ENCODE results near the gene KIF19. TPM values are rescaled to one million over a fixed set of nuclear protein-coding genes. Genes with fewer than 3 reads are reported as not detected.

KIF19 gene
- total RNA-seq, 2 donors from 2014 or later = 0.27 to 2.4 TPM

DNA sequence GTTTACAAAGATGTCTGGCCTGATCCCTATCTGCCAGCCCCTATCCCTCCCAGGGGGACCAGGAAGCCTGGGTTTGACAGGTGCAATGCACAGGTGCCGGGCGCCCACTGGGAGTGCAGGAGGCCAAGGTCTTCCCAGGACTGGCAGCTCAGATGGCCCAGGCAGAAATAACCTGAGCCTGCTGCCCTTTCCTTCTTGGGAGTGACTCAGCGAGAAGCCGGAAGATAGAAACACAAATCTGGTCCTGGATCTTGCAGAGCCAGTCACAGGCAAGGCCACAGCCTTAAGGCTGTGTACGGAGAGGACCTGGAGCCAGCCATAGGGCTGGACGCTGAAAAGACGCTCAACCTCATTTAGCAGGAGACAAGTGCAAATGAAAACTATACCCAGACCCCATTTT is 69.0 kb downstream of the KIF19 start:
- no peaks in the 10 kb centered on the region for H3K36me3 ChIP-seq (ENCODE audit: control insufficient read depth, insufficient read depth, low read length)
- H3K27ac ChIP-seq (ENCODE audit: low read depth, low read length) = no peak overlapping the region
- WGBS, 2 experiments (ENCODE audit: insufficient coverage in 1 of 2, insufficient read length in 1 of 2) = 93 to 100% methylated on average over 6 to 7 of the region's 7 CpGs
- no peaks in the 10 kb centered on the region for H3K9me3 ChIP-seq (ENCODE audit: control insufficient read depth, low read length)
- peaks cover 6% of the 10 kb centered on the region for H3K4me1 Mint-ChIP-seq
- H3K4me3 ChIP-seq (ENCODE audit: low read length) = no peak overlapping the region
- H3K9me3 Mint-ChIP-seq = no peaks in the 10 kb centered on the region
- H3K27me3 ChIP-seq (ENCODE audit: control insufficient read depth, insufficient read depth, low read length, poor library complexity, severe bottlenecking) = no peaks in the 10 kb centered on the region
- no peaks in the 10 kb centered on the region for H3K4me1 ChIP-seq (ENCODE audit: control insufficient read depth, insufficient read depth, low read length)
- DNase-seq = no peak
- TF ChIP-seq, protein P1, sequence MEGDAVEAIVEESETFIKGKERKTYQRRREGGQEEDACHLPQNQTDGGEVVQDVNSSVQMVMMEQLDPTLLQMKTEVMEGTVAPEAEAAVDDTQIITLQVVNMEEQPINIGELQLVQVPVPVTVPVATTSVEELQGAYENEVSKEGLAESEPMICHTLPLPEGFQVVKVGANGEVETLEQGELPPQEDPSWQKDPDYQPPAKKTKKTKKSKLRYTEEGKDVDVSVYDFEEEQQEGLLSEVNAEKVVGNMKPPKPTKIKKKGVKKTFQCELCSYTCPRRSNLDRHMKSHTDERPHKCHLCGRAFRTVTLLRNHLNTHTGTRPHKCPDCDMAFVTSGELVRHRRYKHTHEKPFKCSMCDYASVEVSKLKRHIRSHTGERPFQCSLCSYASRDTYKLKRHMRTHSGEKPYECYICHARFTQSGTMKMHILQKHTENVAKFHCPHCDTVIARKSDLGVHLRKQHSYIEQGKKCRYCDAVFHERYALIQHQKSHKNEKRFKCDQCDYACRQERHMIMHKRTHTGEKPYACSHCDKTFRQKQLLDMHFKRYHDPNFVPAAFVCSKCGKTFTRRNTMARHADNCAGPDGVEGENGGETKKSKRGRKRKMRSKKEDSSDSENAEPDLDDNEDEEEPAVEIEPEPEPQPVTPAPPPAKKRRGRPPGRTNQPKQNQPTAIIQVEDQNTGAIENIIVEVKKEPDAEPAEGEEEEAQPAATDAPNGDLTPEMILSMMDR (conservative IDR thresholded peaks at IDR 0.05) = no peak
- no peak overlapping the region for H3K4me3 Mint-ChIP-seq
- no peak overlapping the region for H3K9ac ChIP-seq (ENCODE audit: extremely low read depth, low read length, poor library complexity, severe bottlenecking)
- peaks cover 11% of the 10 kb centered on the region for H3K27me3 Mint-ChIP-seq (ENCODE audit: insufficient read depth)
- no peak overlapping the region for H3K27ac Mint-ChIP-seq
- no peaks in the 10 kb centered on the region for H3K36me3 Mint-ChIP-seq (ENCODE audit: low read depth)

DNA sequence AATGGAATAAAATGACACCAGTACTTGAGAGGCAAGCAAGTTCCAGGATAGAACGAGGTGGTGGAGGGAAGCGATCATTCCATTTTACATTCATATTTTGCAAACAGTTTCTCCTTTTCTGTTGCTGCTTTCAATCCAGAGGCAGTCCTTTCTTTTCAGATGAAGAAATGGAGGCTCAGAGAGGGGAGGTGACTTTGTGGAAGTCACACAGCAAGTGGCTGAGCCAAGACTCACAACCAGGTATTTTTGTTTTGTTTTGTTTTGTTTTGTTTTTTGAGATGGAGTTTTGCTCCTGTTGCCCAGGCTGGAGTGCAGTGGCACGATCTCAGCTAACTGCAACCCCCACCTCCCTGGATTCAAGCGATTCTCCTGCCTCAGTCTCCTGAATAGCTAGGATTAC is 70.5 kb downstream of the KIF19 start:
- H3K4me3 Mint-ChIP-seq = no peak overlapping the region
- H3K27ac Mint-ChIP-seq = no peak overlapping the region
- H3K27me3 ChIP-seq (ENCODE audit: control insufficient read depth, insufficient read depth, low read length, poor library complexity, severe bottlenecking) = no peaks in the 10 kb centered on the region
- no peak overlapping the region for H3K27ac ChIP-seq (ENCODE audit: low read depth, low read length)
- WGBS, 2 experiments (ENCODE audit: insufficient coverage in 1 of 2, insufficient read length in 1 of 2) = 90% methylated on average over 4 of the region's 4 CpGs; no CpG with 5 or more reads in 1 of the 2 experiments
- TF ChIP-seq, protein P1 (conservative IDR thresholded peaks at IDR 0.05) = no peak
- H3K27me3 Mint-ChIP-seq (ENCODE audit: insufficient read depth) = peaks cover 4% of the 10 kb centered on the region
- no peak for DNase-seq
- H3K4me3 ChIP-seq (ENCODE audit: low read length) = no peak overlapping the region
- no peaks in the 10 kb centered on the region for H3K9me3 Mint-ChIP-seq
- H3K9me3 ChIP-seq (ENCODE audit: control insufficient read depth, low read length) = no peaks in the 10 kb centered on the region
- H3K36me3 Mint-ChIP-seq (ENCODE audit: low read depth) = no peaks in the 10 kb centered on the region
- H3K36me3 ChIP-seq (ENCODE audit: control insufficient read depth, insufficient read depth, low read length) = no peaks in the 10 kb centered on the region
- H3K4me1 ChIP-seq (ENCODE audit: control insufficient read depth, insufficient read depth, low read length) = no peaks in the 10 kb centered on the region
- H3K9ac ChIP-seq (ENCODE audit: extremely low read depth, low read length, poor library complexity, severe bottlenecking) = no peak overlapping the region
- peaks cover 2% of the 10 kb centered on the region for H3K4me1 Mint-ChIP-seq

DNA sequence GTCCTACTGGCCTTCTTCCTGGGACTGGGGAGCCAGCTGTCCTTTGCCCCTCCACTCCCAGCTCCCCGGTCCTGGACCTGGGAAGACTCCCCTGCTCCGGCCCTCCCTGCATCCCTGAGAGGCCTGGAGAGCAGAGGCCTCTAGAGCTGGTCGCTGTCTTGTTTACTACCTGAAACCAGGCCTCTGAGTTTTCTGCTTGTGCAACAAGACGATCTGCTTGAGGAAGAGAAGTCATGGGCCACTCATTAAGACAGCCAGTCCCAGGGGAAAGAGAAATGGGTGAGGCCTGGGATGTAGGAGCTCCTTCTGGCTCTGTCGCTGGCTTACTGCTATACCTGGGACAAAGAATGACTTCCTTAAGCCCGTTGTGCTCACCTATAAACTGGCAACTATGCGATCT is 76.0 kb downstream of the KIF19 start:
- Mint-ChIP-seq H3K36me3 (ENCODE audit: low read depth) (no peaks in the 10 kb centered on the region), H3K27ac (no peak overlapping the region), H3K4me3 (no peak overlapping the region), H3K27me3 (ENCODE audit: insufficient read depth) (peaks cover 6% of the 10 kb centered on the region), H3K9me3 (no peaks in the 10 kb centered on the region), H3K4me1 (peaks cover 13% of the 10 kb centered on the region)
- Histone ChIP-seq H3K4me1 (ENCODE audit: control insufficient read depth, insufficient read depth, low read length) (peaks cover 7% of the 10 kb centered on the region), H3K9ac (ENCODE audit: extremely low read depth, low read length, poor library complexity, severe bottlenecking) (no peak overlapping the region), H3K27ac (ENCODE audit: low read depth, low read length) (no peak overlapping the region), H3K27me3 (ENCODE audit: control insufficient read depth, insufficient read depth, low read length, poor library complexity, severe bottlenecking) (no peaks in the 10 kb centered on the region), H3K36me3 (ENCODE audit: control insufficient read depth, insufficient read depth, low read length) (no peaks in the 10 kb centered on the region), H3K4me3 (ENCODE audit: low read length) (no peak overlapping the region), H3K9me3 (ENCODE audit: control insufficient read depth, low read length) (no peaks in the 10 kb centered on the region)
- DNase-seq = no peak
- TF ChIP-seq, protein P1 (conservative IDR thresholded peaks at IDR 0.05) = no peak
- WGBS, 2 experiments (ENCODE audit: insufficient coverage in 1 of 2, insufficient read length in 1 of 2) = 88 to 91% methylated on average over 7 of the region's 7 CpGs

Measured in endodermal cell (in vitro differentiated cells).